ENCODE results near the gene RIN3.

Gene RIN3

GRCh38 chr14:92591346-92591745 is 77.8 kb downstream of the RIN3 start:
- DNase-seq (no peak), ATAC-seq (replicated peaks) (no peak)
- H3K9me3 Mint-ChIP-seq: no peaks in the 10 kb centered on the region
- no peaks in the 10 kb centered on the region for H3K27me3 Mint-ChIP-seq
- H3K4me3 Mint-ChIP-seq: no peak overlapping the region
- peaks cover 51 to 57% of the 10 kb centered on the region in 2 donors for H3K4me1 Mint-ChIP-seq (ENCODE audit: low read depth in 2 of 2)
- H3K27ac Mint-ChIP-seq: peak overlapping the region; percentile 13 to 28
- peaks cover 10% of the 10 kb centered on the region for H3K36me3 Mint-ChIP-seq (ENCODE audit: insufficient read depth)

GRCh38 chr14:92595267-92595666 is 81.7 kb downstream of the RIN3 start:
- H3K36me3 Mint-ChIP-seq (ENCODE audit: insufficient read depth): peaks cover 19% of the 10 kb centered on the region
- no peak overlapping the region for H3K4me3 Mint-ChIP-seq
- peak overlapping the region in 1 of 2 donors; percentile 25 for H3K27ac Mint-ChIP-seq
- no peak for ATAC-seq (replicated peaks)
- no peak for DNase-seq
- peaks cover 35 to 40% of the 10 kb centered on the region in 2 donors for H3K4me1 Mint-ChIP-seq (ENCODE audit: low read depth in 2 of 2)
- no peaks in the 10 kb centered on the region for H3K9me3 Mint-ChIP-seq
- H3K27me3 Mint-ChIP-seq: no peaks in the 10 kb centered on the region

GRCh38 chr14:92596331-92596907 is 82.8 kb downstream of the RIN3 start:
- DNase-seq: no peak
- Mint-ChIP-seq H3K4me1 (ENCODE audit: low read depth in 2 of 2) (peaks cover 32 to 33% of the 10 kb centered on the region in 2 donors), H3K27ac (peak overlapping the region in 1 of 2 donors; percentile 74), H3K27me3 (no peaks in the 10 kb centered on the region), H3K9me3 (no peaks in the 10 kb centered on the region), H3K4me3 (no peak overlapping the region), H3K36me3 (ENCODE audit: insufficient read depth) (peaks cover 19% of the 10 kb centered on the region)
- no peak for ATAC-seq (replicated peaks)

GRCh38 chr14:92597906-92598905 is 84.6 kb downstream of the RIN3 start:
- Mint-ChIP-seq H3K4me3 (no peak overlapping the region), H3K9me3 (no peaks in the 10 kb centered on the region), H3K4me1 (ENCODE audit: low read depth in 2 of 2) (peaks cover 33 to 40% of the 10 kb centered on the region in 2 donors), H3K36me3 (ENCODE audit: insufficient read depth) (peaks cover 14% of the 10 kb centered on the region), H3K27ac (peak overlapping the region; percentile 35 to 65), H3K27me3 (no peaks in the 10 kb centered on the region)
- ATAC-seq (replicated peaks) (no peak), DNase-seq (no peak)

GRCh38 chr14:92599811-92600210 is 86.2 kb downstream of the RIN3 start:
- Mint-ChIP-seq H3K4me3 (no peak overlapping the region), H3K9me3 (no peaks in the 10 kb centered on the region), H3K27ac (peak overlapping the region in 1 of 2 donors; percentile 41), H3K36me3 (ENCODE audit: insufficient read depth) (peaks cover 14% of the 10 kb centered on the region), H3K27me3 (no peaks in the 10 kb centered on the region), H3K4me1 (ENCODE audit: low read depth in 2 of 2) (peaks cover 37 to 45% of the 10 kb centered on the region in 2 donors)
- ATAC-seq (replicated peaks) (no peak), DNase-seq (no peak)

GRCh38 chr14:92600318-92601053 is 86.9 kb downstream of the RIN3 start:
- Mint-ChIP-seq H3K27ac (peak overlapping the region in 1 of 2 donors; percentile 42), H3K36me3 (ENCODE audit: insufficient read depth) (peaks cover 14% of the 10 kb centered on the region), H3K4me1 (ENCODE audit: low read depth in 2 of 2) (peaks cover 38 to 43% of the 10 kb centered on the region in 2 donors), H3K9me3 (no peaks in the 10 kb centered on the region), H3K4me3 (no peak overlapping the region), H3K27me3 (no peaks in the 10 kb centered on the region)
- DNase-seq (no peak), ATAC-seq (replicated peaks) (no peak)

GRCh38 chr14:92601131-92601710 is 87.6 kb downstream of the RIN3 start:
- peak overlapping the region; percentile 24 to 42 for H3K27ac Mint-ChIP-seq
- no peaks in the 10 kb centered on the region for H3K9me3 Mint-ChIP-seq
- H3K4me3 Mint-ChIP-seq: peak overlapping the region in 1 of 2 donors; percentile 11
- ATAC-seq (replicated peaks) (peak; percentile 53), DNase-seq (no peak)
- peaks cover 35 to 43% of the 10 kb centered on the region in 2 donors for H3K4me1 Mint-ChIP-seq (ENCODE audit: low read depth in 2 of 2)
- peaks cover 14% of the 10 kb centered on the region for H3K36me3 Mint-ChIP-seq (ENCODE audit: insufficient read depth)
- no peaks in the 10 kb centered on the region for H3K27me3 Mint-ChIP-seq

GRCh38 chr14:92601757-92602417 is 88.3 kb downstream of the RIN3 start:
- H3K36me3 Mint-ChIP-seq (ENCODE audit: insufficient read depth): peaks cover 8% of the 10 kb centered on the region
- H3K4me1 Mint-ChIP-seq (ENCODE audit: low read depth in 2 of 2): peaks cover 31 to 39% of the 10 kb centered on the region in 2 donors
- peak overlapping the region in 1 of 2 donors; percentile 11 for H3K4me3 Mint-ChIP-seq
- H3K27me3 Mint-ChIP-seq: no peaks in the 10 kb centered on the region
- DNase-seq (no peak), ATAC-seq (replicated peaks) (no peak)
- H3K9me3 Mint-ChIP-seq: peaks cover 0 to 1% of the 10 kb centered on the region in 2 donors
- H3K27ac Mint-ChIP-seq: peak overlapping the region; percentile 24 to 42

- Mint-ChIP-seq H3K27me3 (no peaks in the 10 kb centered on the region), H3K36me3 (ENCODE audit: insufficient read depth) (peaks cover 10% of the 10 kb centered on the region), H3K27ac (peak overlapping the region in 1 of 2 donors; percentile 78), H3K4me3 (peak overlapping the region; percentile 43 to 44), H3K4me1 (ENCODE audit: low read depth in 2 of 2) (peaks cover 32 to 38% of the 10 kb centered on the region in 2 donors), H3K9me3 (peaks cover 0 to 1% of the 10 kb centered on the region in 2 donors)
- ATAC-seq (replicated peaks): peak; percentile 92
- peak in 2 of 3 experiments; percentile 35 to 44 for DNase-seq
Measured at GRCh38 chr14:92603309-92604242, 90.0 kb downstream of the RIN3 start.

GRCh38 chr14:92605274-92605940 is 91.8 kb downstream of the RIN3 start:
- H3K36me3 Mint-ChIP-seq (ENCODE audit: insufficient read depth): peaks cover 10% of the 10 kb centered on the region
- peak overlapping the region in 1 of 2 donors; percentile 50 for H3K27ac Mint-ChIP-seq
- no peak for ATAC-seq (replicated peaks)

GRCh38 chr14:92607251-92607650 is 93.7 kb downstream of the RIN3 start:
- Mint-ChIP-seq H3K27ac (peak overlapping the region in 1 of 2 donors; percentile 50), H3K36me3 (ENCODE audit: insufficient read depth) (peaks cover 10% of the 10 kb centered on the region), H3K27me3 (no peaks in the 10 kb centered on the region), H3K4me3 (no peak overlapping the region), H3K9me3 (peaks cover 0 to 1% of the 10 kb centered on the region in 2 donors), H3K4me1 (ENCODE audit: low read depth in 2 of 2) (peaks cover 35 to 44% of the 10 kb centered on the region in 2 donors)
- DNase-seq (no peak), ATAC-seq (replicated peaks) (no peak)

More at GRCh38 chr14:92605274-92605940, 91.8 kb downstream of the RIN3 start:
- H3K4me1 Mint-ChIP-seq (ENCODE audit: low read depth in 2 of 2): peaks cover 35 to 39% of the 10 kb centered on the region in 2 donors
- no peak overlapping the region for H3K4me3 Mint-ChIP-seq
- H3K9me3 Mint-ChIP-seq: peaks cover 0 to 1% of the 10 kb centered on the region in 2 donors
- H3K27me3 Mint-ChIP-seq: no peaks in the 10 kb centered on the region
- DNase-seq: no peak
